Measurements from ENCODE around the gene NELL2. TPM values are rescaled to one million over a fixed set of nuclear protein-coding genes. Genes with fewer than 3 reads are reported as not detected.

Gene NELL2
- total RNA-seq, 1 experiment from 2014 or later = 32.7 TPM

- Histone ChIP-seq H2BK15ac (ENCODE audit: low read depth, low read length) (no peak overlapping the region; the same call in 1 of the 2 replicates), H3T11ph (ENCODE audit: low read length) (no peak overlapping the region), H3K4me2 (ENCODE audit: insufficient read depth, insufficient read length, low read length) (no peak overlapping the region), H3K56ac (ENCODE audit: insufficient read length, low read depth, low read length) (no peak overlapping the region), H2AFZ (ENCODE audit: low read length) (no peak overlapping the region), H3K9me3 (ENCODE audit: control insufficient read depth, low read depth, low read length) (no peaks in the 10 kb centered on the region), H3K79me1 (ENCODE audit: insufficient read depth, low read depth, low read length, poor library complexity, severe bottlenecking) (no peaks in the 10 kb centered on the region), H3K14ac (ENCODE audit: insufficient read depth, low read length) (no peak overlapping the region), H3K79me2 (ENCODE audit: insufficient read depth, low read length) (no peaks in the 10 kb centered on the region), H4K8ac (replicated peaks; ENCODE audit: insufficient read length, low read depth, low read length) (no peak overlapping the region), H2BK5ac (ENCODE audit: insufficient read length, low read length) (no peak overlapping the region), H3K23ac (ENCODE audit: insufficient read length, low read depth, low read length) (no peak overlapping the region), H3K9ac (ENCODE audit: extremely low read depth, insufficient read length, low read length) (no peak overlapping the region), H3K23me2 (ENCODE audit: insufficient read length, low read depth, low read length, poor library complexity, severe bottlenecking) (no peaks in the 10 kb centered on the region), H3K18ac (ENCODE audit: insufficient read length, low read depth, low read length) (no peak overlapping the region), H2BK12ac (ENCODE audit: insufficient read length, low read depth, low read length) (no peak overlapping the region), H4K20me1 (ENCODE audit: control insufficient read depth, insufficient read depth, insufficient read length) (no peaks in the 10 kb centered on the region), H4K5ac (ENCODE audit: insufficient read length, low read depth, low read length) (no peak overlapping the region), H3K4ac (ENCODE audit: low read depth, low read length) (no peak overlapping the region), H3K27me3 (ENCODE audit: insufficient read depth, low read length) (no peaks in the 10 kb centered on the region), H3K27ac (ENCODE audit: insufficient read length, low read depth, low read length) (no peak overlapping the region), H2AK5ac (ENCODE audit: insufficient read length, low read length) (no peak overlapping the region), H3K4me1 (ENCODE audit: insufficient read depth, low read length) (no peaks in the 10 kb centered on the region), H2BK120ac (ENCODE audit: low read depth, low read length, poor library complexity, severe bottlenecking) (no peak overlapping the region), H2BK20ac (ENCODE audit: low read depth, low read length, poor library complexity, severe bottlenecking) (no peak overlapping the region), H4K91ac (ENCODE audit: insufficient read length, low read depth, low read length) (no peak overlapping the region)
- Mint-ChIP-seq H3K27ac (no peak overlapping the region; a peak in 1 of 7 replicates), H3K36me3 (ENCODE audit: insufficient read depth in 1 of 3, low read depth in 3 of 3) (no peaks in the 10 kb centered on the region), H3K4me3 (no peak overlapping the region), H3K4me1 (peaks cover 17 to 22% of the 10 kb centered on the region in 2 experiments), H3K27me3 (ENCODE audit: low read depth) (no peaks in the 10 kb centered on the region), H3K9me3 (no peaks in the 10 kb centered on the region)
- no peak for DNase-seq
- no peak for TF ChIP-seq CTCF (conservative IDR thresholded peaks at IDR 0.05)
- no CpG with 5 or more reads among the region's 1 CpG for WGBS (ENCODE audit: extremely low coverage, insufficient read length, low lambda C conversion rate)
These were observed 247.9 kb downstream of the NELL2 start for GRCh38 chr12:44628180-44628579.

All from H9 (cell line).